Peyer's patch (tissue), 4 donors: ENCODE results near the gene CLDN1. TPM values are rescaled to one million over a fixed set of nuclear protein-coding genes. Genes with fewer than 3 reads are reported as not detected.

ENCODE experiments used
- DNase-seq, 3 donors: peaks; one replicate each; pipeline ENCODE4 v3.0.0-alpha.2; 2017 to 2019
- H3K27ac ChIP-seq, 4 donors: fragments of 200-600 bp; sonication (generic); one replicate each; pipeline ENCODE4 v1.5.1; 2016 to 2019
- H3K27me3 ChIP-seq, 2 donors: fragments of 200-600 bp; sonication (generic); one replicate each; pipeline ENCODE4 v1.5.1; 2019
- H3K36me3 ChIP-seq, 3 donors: fragments of 200-600 bp; sonication (generic); one replicate each; pipeline ENCODE4 v1.5.1; 2016 to 2019
- H3K4me1 ChIP-seq, 4 donors: fragments of 200-600 bp; sonication (generic); one replicate each; pipeline ENCODE4 v1.5.1; 2016 to 2019
- H3K4me3 ChIP-seq, 4 donors: fragments of 200-600 bp; sonication (generic); 1 replicate in 3 of 4; 2 replicates in 1 of 4; pipeline ENCODE4 v1.5.1; 2016 to 2019; ENCODE audit warnings: mild to moderate bottlenecking in 1 of 4
- H3K9me3 ChIP-seq, 4 donors: fragments of 200-600 bp; sonication (generic); one replicate each; pipeline ENCODE4 v1.5.1; 2016 to 2019; ENCODE audit warnings: mild to moderate bottlenecking in 1 of 4
- CTCF ChIP-seq, 6 experiments: fragments of 450-650 bp in 4 of 6; fragments of 200-600 bp in 2 of 6; sonication (generic) in 1 of 6; IDR thresholded peaks; one replicate each; pipeline ENCODE4 v1.5.1; 2017 to 2019; ENCODE audit warnings: antibody characterized with exemption in 6 of 6, mild to moderate bottlenecking in 3 of 6, moderate library complexity in 1 of 6
- POLR2A ChIP-seq, 2 donors: fragments of 450-650 bp; IDR thresholded peaks; one replicate each; pipeline ENCODE4 v1.5.1; 2017; ENCODE audit warnings: antibody characterized with exemption in 2 of 2, mild to moderate bottlenecking in 2 of 2, moderate library complexity in 2 of 2
- total RNA-seq, 4 donors: library from RNA; depleted of rRNA; stranded (reverse); fragments of >200 nt; gene quantifications; one replicate each; pipeline ENCODE4 v1.1.0, GENCODE V29; 2016

The CLDN1 gene
- total RNA-seq, 4 donors from 2014 or later = 0.35 to 1.1 TPM; not detected in 2

GRCh38 chr3:190340071-190340470, 17.8 kb upstream of the CLDN1 start:
- Histone ChIP-seq H3K36me3 (no peaks in the 10 kb centered on the region), H3K27me3 (no peaks in the 10 kb centered on the region), H3K4me1 (no peaks in the 10 kb centered on the region), H3K4me3 (no peak overlapping the region), H3K9me3 (no peaks in the 10 kb centered on the region), H3K27ac (no peak overlapping the region)
- DNase-seq = no peak
- no peak for TF ChIP-seq CTCF (IDR thresholded peaks at IDR 0.05)
- no peak for TF ChIP-seq POLR2A (IDR thresholded peaks at IDR 0.05)

- Histone ChIP-seq H3K27ac (no peak overlapping the region), H3K9me3 (no peaks in the 10 kb centered on the region), H3K36me3 (no peaks in the 10 kb centered on the region), H3K4me3 (no peak overlapping the region), H3K4me1 (no peaks in the 10 kb centered on the region), H3K27me3 (no peaks in the 10 kb centered on the region)
- DNase-seq = no peak
- TF ChIP-seq CTCF (IDR thresholded peaks at IDR 0.05) (peak in 1 of 6 experiments; percentile 9), POLR2A (IDR thresholded peaks at IDR 0.05) (no peak)
These were observed 16.9 kb upstream of the CLDN1 start for GRCh38 chr3:190339130-190339529.

GRCh38 chr3:190338717-190339116, 16.5 kb upstream of the CLDN1 start:
- Histone ChIP-seq H3K4me1 (no peaks in the 10 kb centered on the region), H3K4me3 (no peak overlapping the region), H3K36me3 (no peaks in the 10 kb centered on the region), H3K27me3 (no peaks in the 10 kb centered on the region), H3K27ac (no peak overlapping the region), H3K9me3 (no peaks in the 10 kb centered on the region)
- TF ChIP-seq CTCF (IDR thresholded peaks at IDR 0.05) (no peak), POLR2A (IDR thresholded peaks at IDR 0.05) (no peak)
- no peak for DNase-seq

GRCh38 chr3:190337301-190337700, 15.1 kb upstream of the CLDN1 start:
- no peaks in the 10 kb centered on the region for H3K27me3 ChIP-seq
- H3K36me3 ChIP-seq = no peaks in the 10 kb centered on the region
- DNase-seq = no peak
- H3K9me3 ChIP-seq = no peaks in the 10 kb centered on the region
- H3K4me3 ChIP-seq = no peak overlapping the region
- no peak for TF ChIP-seq CTCF (IDR thresholded peaks at IDR 0.05)
- H3K27ac ChIP-seq = no peak overlapping the region
- H3K4me1 ChIP-seq = no peaks in the 10 kb centered on the region

- DNase-seq = no peak
- H3K27ac ChIP-seq = no peak overlapping the region
- no peaks in the 10 kb centered on the region for H3K27me3 ChIP-seq
- no peaks in the 10 kb centered on the region for H3K9me3 ChIP-seq
- TF ChIP-seq CTCF (IDR thresholded peaks at IDR 0.05) = no peak
- TF ChIP-seq POLR2A (IDR thresholded peaks at IDR 0.05) = no peak
- H3K4me1 ChIP-seq = no peaks in the 10 kb centered on the region
- H3K36me3 ChIP-seq = no peaks in the 10 kb centered on the region
- H3K4me3 ChIP-seq = no peak overlapping the region
These were observed 14.4 kb upstream of the CLDN1 start for GRCh38 chr3:190336516-190337189.

- no peak for TF ChIP-seq POLR2A (IDR thresholded peaks at IDR 0.05)
- no peak for TF ChIP-seq CTCF (IDR thresholded peaks at IDR 0.05)
- Histone ChIP-seq H3K9me3 (no peaks in the 10 kb centered on the region), H3K4me3 (no peak overlapping the region), H3K4me1 (no peaks in the 10 kb centered on the region), H3K27me3 (no peaks in the 10 kb centered on the region), H3K36me3 (no peaks in the 10 kb centered on the region), H3K27ac (no peak overlapping the region)
- no peak for DNase-seq
These were observed 11.7 kb upstream of the CLDN1 start for GRCh38 chr3:190333961-190334360.
